GOT3 (cell line): ENCODE measurements around the gene DENND1C.
A peak's percentile ranks its signal among the peaks of the same experiment; 100 is the strongest.

Source experiments
- DNase-seq: peaks from one replicate; lab custom pipeline; 2025; ENCODE audit warnings: mixed read lengths; lab: John Stamatoyannopoulos, UW

Gene DENND1C

DNA sequence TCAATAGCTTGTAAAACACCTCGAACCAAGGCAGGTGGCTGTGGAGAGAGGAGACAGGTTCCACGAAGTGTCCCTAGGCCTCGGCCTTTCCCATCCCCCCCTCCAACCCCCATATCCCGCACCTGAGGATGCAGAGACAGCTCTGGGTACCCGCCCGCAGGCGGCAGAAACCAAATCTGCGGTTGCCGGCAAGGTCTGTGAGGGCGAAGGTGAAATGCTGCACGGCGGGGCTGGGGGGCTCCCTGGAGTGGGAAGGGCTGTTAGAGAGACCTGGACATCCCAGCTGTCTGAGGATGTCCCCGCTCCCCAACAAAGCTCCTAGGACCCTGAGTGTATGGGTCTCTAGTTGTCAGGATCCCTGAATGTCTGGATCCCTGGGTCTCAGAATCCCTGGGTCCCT lies 2.8 kb downstream of the DENND1C start:
- no peak for DNase-seq

DNA sequence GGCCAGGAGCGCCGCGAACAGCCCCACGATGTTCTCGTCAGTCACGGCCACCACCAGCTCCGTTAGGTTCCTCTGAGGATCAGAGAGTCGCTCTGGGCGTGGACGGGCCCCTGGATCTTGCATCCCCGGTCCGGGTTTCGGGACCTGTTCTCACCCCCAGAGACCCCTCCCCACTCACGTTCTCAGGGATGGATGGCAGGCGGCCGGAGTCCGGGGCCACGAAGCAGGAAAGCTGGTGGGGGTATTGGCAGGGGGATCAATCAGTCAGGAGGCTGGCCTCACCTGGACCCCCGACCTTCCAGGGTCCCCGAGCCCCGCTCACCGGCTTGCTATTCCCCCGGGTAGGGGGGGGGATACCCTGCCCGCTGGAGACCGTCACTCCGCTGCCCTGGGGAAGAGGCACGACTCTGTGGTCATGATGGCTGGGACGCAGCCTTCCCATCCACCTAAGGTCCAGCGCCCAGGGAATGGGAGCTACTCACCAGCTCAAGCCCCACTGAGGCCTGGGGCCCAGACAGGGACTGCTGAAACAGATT lies 4.6 kb downstream of the DENND1C start:
- DNase-seq: no peak

DNA sequence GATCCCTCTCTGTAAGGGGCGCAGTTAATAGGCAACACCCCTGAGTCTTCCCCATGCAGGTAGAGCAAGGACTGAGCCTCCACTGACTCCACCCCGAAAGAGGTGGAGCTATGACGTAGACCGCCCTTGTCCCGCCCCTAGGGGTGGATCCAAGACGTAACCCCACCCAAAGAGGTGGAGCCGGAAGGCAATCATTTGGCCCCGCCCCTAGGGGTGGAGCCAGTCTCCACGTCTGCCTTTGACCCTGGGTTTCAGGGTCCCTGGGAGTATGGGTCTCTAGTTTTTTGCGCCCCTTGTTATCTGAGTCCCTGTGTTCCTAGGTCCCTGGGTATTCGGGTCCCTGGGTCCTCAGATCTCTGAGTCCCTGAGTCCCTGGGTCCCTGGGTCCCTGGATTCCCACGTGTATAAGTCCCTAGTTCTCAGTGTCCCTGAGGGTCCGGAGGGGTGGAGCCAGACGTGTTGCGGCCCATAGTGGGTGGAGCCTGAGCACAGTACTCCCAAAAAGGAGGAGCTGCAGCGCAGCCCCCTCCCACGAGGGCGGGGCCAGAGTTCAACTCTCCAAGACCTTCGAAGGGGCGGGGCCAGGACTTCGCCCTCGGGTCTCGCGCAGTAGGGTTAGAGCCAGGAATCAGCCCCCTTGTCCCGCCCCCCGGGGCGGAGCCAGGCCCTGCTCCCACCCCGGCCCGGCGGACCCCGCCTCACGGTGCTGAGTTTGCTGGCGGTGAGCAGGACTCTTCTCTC lies 5.3 kb downstream of the DENND1C start:
- no peak for DNase-seq

DNA sequence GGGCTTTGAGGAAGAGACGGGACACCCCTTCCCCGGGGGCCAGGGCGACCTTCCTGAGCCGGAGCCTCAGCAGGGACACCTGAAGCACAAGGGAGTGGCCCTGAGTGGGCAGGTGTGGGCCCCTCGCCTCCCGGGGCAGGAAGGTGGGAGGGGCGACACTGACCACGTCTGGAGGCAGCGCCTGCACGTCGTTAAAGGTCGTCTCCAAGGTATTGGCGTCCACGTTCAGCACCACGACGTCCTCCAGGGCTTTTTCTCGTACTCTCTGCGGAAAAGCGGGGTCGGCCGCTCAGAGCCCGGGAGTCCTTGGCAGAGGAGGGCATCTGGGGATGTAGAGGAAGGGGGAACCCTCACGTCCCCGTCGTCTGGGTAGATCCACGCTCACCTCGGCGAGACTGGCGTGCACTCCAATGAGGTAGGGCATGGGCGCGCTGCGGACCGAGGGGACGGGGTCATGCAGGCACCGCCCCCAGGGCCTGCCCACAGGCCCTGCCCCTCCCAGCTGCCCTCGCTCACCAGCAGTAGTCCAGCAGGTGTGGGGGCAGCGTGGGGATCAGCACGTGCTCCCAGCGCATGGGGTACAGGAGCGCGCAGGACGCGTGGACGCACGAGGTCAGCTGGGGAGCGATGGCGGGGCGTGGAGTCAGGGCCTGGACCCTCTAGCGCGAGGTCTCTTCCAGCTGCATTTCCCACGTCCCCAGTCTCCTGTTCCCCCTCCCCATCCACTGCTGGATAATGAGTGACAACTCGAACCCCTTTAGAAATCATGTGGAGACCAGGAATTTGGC lies 6.1 kb downstream of the DENND1C start:
- no peak for DNase-seq

DNA sequence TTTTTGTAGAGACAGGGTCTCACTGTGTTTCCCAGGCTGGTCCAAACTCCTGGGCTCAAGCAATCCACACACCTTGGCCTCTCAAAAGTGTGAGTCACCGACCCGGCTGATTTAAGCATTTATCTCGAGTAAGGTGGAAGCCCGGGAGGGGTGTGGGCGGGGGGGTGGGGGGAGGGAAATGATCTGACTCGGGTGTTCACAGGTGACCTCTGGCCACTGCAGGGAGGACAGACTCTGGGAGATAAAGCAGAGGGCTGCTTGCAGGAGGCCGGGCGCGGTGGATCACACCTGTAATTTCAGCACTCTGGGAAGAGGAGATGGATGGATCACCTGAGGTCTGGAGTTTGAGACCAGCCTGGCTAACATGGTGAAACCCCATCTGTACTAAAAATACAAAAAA lies 7.9 kb downstream of the DENND1C start:
- no peak for DNase-seq

DNA sequence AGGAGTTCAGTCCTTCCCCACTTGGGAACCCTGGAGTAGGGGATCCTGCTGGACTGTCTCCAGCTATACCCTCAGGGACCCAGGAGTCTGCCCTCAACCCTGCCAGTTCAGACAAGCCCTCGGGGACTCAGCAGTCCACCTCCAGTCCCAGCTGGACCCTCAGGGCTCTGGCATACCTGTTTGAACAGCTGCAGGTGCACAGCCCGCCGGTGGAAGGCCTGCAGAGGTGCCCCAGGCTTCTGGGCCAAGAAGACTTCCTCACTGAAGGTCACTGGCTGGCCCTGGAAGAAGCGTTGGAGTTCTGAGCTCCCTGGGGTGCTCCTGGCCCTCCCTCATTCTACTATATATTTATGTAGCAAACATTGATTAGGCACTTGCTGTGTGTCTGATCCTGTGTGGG lies 8.9 kb downstream of the DENND1C start:
- DNase-seq: no peak

DNA sequence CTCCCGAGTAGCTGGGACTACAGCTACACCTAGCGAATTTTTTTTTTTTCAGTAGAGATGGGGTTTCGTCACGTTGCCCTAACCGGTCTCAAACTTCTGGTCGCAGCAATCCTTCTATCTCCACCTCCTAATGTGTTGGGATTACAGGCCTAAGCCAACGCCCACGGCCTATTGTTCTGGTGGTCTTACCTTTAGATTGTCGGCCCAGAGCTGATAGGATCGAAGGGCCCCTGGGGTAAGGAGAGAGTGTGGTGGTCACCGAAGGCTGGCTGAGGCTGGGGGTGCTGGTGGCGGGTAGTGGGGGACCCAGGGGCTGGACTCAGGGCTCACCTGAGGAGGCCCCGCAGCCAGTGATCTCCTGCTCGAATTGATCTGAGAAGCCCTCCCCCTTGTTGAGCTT lies 10.5 kb downstream of the DENND1C start:
- DNase-seq: no peak

DNA sequence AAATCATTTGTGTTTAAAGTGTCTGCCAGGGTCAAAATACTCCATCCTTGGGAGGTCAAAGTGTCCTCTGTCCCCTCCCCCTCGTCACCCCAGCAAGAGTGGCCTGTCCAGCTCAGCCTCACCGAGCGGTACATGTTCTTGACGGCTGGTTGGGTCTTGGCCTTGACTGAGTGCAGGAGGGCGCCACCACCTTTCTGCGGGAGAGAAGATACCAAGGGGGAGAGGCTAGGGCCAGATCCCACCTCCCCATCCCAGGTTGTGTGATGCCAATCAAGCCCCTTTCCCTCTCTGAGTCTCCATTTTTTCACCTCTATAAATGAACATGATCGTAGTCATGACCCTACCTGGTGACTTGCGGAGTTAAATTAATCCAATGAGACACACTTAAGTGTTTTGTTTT lies 11.4 kb downstream of the DENND1C start:
- DNase-seq: no peak

DNA sequence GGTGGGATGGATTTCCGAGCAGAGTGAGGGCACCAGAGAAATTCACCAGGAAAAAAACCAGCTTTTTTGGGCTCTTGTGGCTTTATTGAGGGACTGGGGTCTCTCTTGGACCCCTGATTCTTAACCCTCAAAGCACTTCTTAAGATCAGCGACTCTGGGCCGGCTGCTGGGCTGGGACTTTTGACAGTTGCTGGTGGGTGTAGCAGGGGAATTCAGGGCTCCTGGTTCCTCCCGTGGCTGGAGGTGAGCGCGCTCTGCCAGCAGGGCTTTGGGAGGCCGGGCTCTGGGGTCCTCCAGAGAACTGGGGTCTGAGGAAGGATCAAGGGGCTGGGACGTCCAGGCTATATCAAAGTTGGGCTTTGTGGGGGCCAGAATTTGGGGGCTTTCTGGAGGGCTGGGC lies 14.2 kb downstream of the DENND1C start:
- DNase-seq: no peak

DNA sequence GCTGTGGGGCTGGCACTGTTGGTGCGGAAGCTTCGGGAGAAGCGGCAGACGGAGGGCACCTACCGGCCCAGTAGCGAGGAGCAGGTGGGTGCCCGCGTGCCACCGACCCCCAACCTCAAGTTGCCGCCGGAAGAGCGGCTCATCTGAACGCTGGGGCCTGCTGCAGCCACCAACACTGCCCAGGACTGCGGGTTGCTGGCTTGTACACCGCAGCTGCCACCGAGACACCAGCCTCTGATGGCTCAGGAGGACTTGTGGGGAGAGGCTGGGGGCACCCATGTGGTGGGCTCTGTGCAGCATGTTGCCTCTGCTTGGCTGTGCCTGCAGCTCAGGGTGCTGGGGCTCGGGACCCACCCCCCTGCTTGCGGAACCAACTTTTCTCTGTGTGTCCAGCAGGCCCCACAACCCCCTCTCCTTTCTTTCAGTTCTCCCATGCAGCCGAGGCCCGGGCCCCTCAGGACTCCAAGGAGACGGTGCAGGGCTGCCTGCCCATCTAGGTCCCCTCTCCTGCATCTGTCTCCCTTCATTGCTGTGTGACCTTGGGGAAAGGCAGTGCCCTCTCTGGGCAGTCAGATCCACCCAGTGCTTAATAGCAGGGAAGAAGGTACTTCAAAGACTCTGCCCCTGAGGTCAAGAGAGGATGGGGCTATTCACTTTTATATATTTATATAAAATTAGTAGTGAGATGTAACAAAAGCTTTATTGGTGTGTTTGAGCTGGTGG lies 14.9 kb downstream of the DENND1C start:
- no peak for DNase-seq

DNA sequence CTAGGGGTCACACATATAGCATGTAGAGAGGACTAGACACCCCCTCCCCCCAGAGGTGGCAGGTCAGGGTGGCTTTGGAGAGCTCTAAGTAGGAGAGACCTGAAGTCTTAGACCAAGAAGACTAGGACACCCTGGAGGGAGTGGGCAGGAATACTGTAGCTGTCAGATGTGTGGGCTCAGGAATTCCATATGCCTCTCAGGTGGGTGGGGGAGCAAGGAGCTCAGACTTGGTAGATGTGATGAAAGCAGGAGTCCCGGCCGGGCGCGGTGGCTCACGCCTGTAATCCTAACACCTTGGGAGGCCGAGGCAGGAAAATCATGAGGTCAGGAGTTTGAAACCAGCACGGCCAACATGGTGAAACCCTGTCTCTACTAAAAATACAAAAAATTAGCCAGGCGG lies 15.9 kb downstream of the DENND1C start:
- no peak for DNase-seq

DNA sequence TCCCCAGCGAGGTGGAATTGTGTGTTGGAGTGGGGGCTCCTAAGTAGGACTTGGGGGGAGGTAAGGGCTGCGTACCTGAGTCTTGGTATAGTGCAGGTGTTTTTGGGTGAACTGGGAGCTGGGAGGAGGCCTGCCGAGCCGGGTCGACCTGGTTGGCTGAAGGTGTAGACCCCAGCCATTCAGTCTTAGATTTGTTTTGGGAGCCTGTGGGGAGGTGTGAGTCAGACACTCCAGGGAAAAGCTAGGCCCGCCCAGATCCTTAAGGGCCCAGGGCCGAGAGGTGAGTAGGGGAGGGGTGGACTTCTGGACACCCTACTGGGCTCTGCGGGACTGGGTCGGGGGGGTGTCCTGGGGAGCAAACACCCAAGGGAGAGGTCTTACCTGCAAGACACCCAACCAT lies 16.6 kb downstream of the DENND1C start:
- no peak for DNase-seq

DNA sequence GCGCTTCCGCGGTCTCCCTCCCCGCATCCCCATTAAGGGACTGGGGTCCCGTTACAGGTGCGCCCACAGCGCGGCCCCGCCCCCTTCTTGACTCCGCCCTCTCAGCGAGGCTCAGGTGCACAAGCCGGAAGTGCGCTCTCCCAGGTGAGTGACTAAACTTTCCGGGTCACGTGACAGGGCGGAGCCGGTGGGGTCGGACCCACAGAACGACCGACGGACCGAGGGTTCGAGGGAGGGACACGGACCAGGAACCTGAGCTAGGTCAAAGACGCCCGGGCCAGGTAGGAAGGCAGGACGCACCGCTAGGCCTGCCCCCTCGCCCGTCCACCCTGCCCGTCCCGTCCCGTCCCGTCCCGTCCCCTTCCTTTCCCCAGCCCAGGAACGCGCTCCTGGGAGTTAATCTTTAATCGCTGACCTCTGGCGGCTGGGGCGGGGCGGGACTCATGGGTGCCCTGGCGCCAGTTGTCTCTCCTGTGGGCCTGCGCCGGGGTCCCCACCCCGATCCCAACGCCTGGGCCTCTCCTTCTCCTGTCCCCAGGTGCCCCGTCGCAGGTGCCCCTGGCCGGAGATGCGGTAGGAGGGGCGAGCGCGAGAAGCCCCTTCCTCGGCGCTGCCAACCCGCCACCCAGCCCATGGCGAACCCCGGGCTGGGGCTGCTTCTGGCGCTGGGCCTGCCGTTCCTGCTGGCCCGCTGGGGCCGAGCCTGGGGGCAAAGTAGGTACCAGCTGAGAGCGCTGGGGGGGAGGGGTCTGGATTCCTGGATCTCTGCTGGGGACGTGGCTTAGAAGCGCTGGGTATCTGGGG lies 17.3 kb downstream of the DENND1C start, which contains the start of gene CRB3:
CRB3 (plus strand) TSS at position 202 of the 804 bp plus-strand sequence; CDS start at position 633, 431 bp downstream.
- no peak for DNase-seq

DNA sequence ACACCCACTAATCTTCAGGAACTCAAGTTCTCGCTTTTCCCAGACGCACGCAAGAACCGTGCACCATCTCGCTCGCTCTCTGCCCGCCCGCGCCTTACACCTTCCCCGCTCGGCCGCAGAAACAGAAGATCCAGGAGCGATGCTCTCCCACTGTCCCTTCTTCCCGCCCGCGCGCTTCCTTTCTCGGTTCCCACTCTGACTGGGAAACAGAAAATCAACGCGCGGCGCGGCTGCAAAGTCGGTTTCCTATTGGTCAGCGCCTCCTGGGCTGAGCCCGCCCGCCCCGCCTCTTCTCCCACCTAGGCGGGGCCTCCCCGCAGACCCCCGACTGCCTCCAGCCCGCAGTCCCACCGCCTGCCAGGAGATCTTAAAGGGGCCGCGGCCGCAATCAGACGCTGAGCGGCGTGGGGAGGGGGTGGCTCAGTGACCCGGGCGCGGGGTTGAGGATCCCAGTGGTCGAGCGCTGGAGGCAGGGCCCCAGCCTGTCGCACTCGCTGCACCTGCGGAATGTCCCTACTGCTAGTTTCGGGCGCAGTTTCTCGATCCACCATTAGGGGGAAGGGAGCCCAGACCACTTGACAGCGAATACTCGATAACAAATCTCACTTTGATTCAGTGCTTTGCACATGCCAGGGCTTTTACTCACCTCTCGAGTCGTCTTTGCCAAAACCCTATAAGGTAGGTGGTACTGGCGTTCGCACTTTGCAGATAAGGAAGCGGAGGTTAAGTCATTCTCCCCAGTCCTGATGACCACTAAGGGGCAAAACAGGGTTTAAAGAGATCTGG lies 21.3 kb downstream of the DENND1C start:
- peak; percentile 71 for DNase-seq

DNA sequence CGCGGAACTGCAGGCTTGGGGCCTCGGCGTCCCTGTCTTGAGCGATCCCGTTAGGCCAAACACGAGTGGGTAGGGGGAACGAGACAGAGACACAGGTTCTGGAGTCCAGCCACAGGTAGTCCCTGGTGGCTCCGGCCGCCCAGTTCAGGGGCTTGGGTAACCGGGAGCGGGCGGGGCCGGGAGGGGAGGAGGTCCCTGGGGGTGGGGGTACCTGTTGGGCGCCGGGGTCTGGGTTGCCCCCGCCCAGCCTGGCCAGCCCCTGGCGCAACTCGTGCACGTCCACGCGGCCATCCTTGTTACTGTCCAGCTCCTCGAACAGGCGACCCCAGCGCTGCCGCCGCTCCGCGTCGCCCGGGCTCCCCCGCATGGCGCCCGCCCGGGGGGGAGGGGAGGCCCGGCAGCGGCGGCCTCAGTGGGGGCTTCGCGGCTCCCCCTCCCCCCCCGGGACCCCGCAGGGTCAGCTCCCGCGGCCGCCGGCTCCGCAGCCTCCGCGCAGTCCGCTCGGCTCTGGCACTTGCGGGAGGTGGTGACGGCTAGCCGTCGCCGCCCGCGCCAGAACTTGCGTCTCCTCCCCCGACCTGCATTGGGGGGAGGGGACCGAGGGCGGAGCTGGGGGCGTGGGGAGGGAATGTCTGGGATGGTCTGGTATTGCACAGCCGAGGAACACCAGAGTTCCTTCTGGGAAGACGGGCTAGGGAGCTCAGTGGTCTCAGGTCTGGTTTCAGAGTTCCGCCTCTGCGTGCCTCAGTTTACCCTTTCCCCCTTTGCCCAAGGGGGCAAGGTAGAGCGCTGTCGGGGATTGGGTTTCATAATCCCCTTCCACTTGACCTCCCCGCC lies 22.1 kb downstream of the DENND1C start, which contains the start of gene SLC25A23:
SLC25A23 (minus strand) TSS at position 531 of the 837 bp plus-strand sequence; CDS start at position 367, 164 bp downstream.
- no peak for DNase-seq

DNA sequence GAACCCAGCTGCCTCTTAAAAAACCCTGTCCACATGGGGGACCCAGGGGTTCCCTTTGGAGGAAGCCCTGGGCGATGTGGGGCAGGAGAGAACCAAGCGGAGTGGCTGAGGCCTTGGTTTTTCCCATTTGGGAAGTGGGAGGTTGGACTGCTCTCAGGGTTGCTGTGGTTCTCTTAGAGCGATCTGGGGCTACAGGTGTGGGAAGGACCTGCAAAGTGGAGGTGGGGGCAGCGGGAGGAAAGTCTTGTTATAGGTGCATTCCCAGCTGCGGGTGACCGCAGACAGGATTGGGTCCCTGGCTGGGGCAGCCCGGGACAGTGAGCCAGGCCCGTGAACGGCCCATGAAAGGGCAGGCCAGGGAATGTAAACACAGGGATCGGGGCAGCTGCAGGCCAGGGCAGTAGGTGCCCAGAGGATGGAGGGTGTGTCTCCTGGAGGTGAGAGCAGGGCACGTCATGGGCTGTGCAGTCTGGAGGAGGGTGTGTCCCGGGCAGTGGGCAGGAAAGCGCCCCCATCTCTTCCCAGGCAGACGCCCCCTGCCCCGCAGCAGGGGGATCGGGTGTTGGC lies 22.8 kb downstream of the DENND1C start:
- no peak for DNase-seq

DNA sequence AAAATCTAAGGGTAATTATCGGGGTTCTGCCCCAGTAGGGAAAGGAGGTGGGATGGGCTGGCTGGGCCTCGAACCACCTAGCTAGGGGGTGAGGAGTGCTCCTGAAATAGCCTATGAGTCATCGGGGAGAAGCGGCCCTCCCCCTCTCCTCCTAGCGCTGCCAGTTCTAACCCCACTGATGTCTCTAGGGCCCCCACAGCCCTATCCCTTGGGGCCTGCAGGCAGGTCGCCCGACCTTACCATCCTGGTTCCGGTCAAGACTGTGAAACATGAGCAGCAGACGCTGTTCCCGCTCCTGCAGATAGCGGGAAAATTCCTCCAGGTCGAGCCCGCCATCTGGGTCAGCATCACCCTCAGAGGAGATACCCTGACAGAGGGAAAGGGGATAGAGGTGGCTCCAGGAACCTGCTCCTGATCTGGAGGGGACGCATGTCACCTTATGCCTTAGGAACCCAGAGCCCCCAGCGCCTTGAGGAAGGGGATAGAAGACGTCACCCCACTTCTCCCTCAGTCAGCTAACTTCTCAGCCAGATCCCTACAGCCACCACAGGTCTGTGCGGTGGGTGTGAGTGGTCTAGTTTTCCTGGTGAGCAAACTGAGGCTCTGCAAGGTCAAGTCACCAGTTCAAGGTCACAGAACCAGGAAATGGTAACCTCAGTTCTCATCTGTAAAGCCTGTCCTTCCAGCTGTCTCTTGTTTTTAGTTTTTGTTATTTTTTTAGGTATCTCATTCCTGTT lies 23.5 kb downstream of the DENND1C start:
- no peak for DNase-seq

DNA sequence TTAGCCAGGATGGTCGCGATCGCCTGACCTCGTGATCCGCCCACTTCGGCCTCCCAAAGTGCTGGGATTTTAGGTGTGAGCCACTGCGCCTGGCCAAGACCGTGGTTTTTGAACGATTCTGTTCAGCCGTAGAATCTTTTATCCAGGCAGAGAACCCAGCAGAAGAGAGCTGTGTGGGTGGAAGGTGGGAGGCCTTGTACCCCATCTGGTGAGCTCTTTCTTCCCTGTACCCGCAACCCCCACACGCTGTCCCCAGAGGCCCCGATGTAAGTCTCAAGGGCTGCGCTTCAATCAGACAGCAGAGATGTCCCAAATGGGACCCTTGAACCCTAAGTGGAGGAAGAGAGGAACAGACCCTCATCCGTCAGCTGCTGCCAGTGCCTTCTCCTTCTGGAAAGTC lies 25.7 kb downstream of the DENND1C start:
- DNase-seq: no peak
